Suprapubic skin (tissue), 4 donors: ENCODE measurements around the gene ZNF69.

Experiments
- CTCF ChIP-seq, 2 donors: fragments of 200-600 bp in 1 of 2; fragments of 450-650 bp in 1 of 2; sonication (generic) in 1 of 2; IDR thresholded peaks; one replicate each; pipeline ENCODE4 v1.5.1; 2016 to 2019; ENCODE audit warnings: antibody characterized with exemption in 2 of 2, mild to moderate bottlenecking in 1 of 2, moderate library complexity in 1 of 2
- POLR2A ChIP-seq, 2 donors: fragments of 450-650 bp; IDR thresholded peaks; one replicate each; pipeline ENCODE4 v1.6.1; 2017; ENCODE audit warnings: antibody characterized with exemption in 2 of 2, mild to moderate bottlenecking in 2 of 2, moderate library complexity in 2 of 2
- POLR2AphosphoS5 ChIP-seq, 3 donors: sonication (generic); formaldehyde crosslinking; IDR thresholded peaks; one replicate each; pipeline ENCODE4 v1.6.1; 2017; ENCODE audit warnings: antibody characterized with exemption in 3 of 3

GRCh38 chr19:11949201-11949600 is 61.6 kb downstream of the ZNF69 start:
- TF ChIP-seq CTCF (IDR thresholded peaks at IDR 0.05) (no peak), POLR2A (IDR thresholded peaks at IDR 0.05) (no peak), POLR2AphosphoS5 (IDR thresholded peaks at IDR 0.05) (no peak)
